Effector CD4-positive, alpha-beta T cell (primary cell): ENCODE measurements around the gene ZNF214.
"Not testable (repeated sequence)": the region's sequence is repeated elsewhere in the genome, so short reads cannot be mapped to it uniquely, and the experiment has no call there.

Experiments
- DNase-seq: peaks from one replicate; pipeline ENCODE4 v3.0.0-alpha.2; 2020

The ZNF214 gene

DNA sequence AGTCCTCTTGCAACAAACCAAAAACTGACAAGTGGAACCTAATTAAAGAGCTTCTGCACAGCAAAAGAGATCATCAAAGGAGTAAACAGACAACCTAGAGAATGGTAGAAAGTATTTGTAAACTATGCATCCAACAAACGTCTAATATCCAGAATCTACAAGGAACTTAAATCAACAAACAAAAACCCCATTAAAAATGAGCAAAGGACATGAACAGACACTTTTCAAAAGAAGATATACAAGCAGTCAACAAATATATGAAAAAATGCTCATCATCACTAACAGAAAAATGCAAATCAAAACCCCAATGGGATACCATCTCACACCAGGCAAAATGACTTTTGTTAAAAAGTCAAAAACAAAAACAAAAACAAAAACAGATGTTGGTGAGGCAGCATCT is 33.7 kb downstream of the ZNF214 start:
- DNase-seq = no peak

DNA sequence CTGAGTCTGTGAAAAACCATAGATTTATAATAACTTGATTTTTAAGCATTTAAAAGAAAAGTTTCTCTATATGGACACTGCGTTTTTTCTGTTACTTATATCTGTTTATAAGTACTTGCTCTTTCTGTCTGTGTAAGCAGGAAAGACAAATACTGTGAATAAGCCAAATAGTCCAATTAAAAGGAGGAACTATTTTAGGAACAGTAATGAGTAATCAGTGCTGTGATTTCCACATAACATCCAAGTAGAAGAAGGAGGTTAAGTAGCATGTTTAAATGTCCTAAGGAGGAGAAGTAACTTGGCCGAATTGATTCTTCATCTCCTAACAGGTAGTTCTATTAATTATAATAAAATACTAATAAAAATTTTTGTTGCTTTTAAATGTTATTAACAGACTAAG is 40.8 kb downstream of the ZNF214 start:
- no peak for DNase-seq

DNA sequence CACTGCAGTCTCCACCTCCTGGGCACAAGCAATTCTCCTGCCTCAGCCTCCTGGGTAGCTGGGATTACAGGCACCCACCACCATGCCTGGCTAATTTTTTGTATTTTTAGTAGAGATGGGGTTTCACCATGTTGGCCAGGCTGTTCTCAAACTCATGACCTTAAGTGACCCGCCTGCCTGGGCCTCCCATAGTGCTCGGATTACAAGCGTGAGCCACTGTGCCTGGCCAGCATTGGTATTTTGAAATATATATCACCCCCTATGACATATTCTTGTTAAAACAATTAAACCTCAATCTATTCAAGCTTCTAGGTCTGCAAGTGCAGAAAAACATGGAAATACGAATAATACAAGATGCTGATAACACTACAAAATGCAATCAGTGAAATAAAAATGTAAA is 50.3 kb downstream of the ZNF214 start:
- DNase-seq = not testable (repeated sequence)

DNA sequence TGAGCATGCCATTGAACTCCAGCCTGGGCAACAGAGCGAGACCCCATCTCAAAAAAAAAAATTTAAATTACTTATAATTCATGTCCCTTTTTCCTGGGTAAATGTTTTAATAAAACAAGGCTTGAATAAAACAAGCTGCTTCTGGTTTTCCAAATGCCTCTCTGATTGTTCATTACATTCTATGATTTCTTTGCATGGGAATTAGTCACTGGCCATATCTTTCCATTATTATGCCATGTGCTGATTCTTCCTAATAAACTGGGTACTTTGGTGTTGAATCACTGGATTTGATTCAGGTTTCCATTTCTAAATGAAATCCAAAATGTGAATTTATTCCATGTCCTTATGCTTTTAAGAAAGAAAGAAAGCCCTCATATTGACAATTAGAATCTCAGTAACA is 51.3 kb downstream of the ZNF214 start:
- DNase-seq = no peak

DNA sequence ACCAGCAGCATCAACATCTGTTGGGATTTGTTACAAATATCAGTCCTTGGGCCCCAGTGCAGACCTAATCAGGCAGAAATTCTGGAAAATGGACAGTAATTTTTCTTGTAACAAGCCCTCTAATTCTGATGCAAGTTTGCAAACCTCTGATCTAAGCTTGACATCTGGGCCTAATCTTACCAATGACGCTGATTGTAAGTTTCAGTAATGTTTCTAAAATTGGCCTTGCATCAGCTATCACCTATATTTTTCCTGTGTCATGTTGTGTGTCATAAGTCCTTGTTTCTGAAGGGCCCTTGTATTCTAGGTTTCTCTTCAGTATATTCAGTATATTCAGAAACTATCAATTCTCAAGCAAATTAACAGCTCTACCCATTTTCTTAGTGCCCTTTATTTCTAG is 57.5 kb downstream of the ZNF214 start:
- no peak for DNase-seq

DNA sequence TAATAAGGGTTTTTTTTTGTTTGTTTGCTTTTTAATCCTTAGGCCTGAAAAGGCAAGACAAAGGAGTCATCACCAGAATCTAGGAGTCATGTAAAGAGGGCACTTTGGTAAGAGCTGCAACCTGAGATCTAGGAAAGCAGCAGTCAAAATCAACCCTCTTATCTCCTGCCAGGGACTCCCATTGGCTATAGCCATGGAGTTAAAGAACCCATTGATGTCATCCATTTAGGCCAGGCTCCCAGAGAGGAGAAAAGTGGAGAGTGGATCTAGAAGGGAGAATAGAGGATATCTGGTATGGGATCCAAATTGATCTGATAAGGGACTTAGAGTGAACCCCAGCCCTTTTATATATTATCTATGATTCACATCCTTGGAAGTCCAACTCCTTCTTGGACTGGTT is 58.0 kb downstream of the ZNF214 start:
- DNase-seq = no peak

DNA sequence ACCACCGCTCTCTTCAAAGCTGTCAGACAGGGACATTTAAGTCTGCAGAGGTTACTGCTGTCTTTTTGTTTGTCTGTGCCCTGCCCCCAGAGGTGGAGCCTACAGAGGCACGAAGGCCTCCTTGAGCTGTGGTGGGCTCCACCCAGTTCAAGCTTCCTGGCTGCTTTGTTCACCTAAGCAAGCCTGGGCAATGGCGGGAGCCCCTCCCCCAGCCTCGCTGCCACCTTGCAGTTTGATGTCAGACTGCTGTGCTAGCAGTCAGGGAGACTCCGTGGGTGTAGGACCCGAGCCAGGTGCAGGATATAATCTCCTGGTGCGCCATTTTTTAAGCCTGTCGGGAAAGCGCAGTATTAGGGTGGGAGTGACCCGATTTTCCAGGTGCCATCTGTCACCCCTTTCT is 65.9 kb downstream of the ZNF214 start:
- DNase-seq = not testable (repeated sequence)
